GM19468 (cell line): ENCODE data around the gene ITPKA.

ENCODE experiments used
- ATAC-seq: cut with Tn5 transposase; IDR thresholded peaks from one replicate; pipeline ENCODE4 v1.9.1; 2021; ENCODE audit warnings: mild to moderate bottlenecking, moderate library complexity, moderate number of reproducible peaks; ENCODE audit not compliant: unreplicated experiment; ENCODE audit errors: extremely low read depth

ITPKA gene

GRCh38 chr15:41507820-41508290 is 14.2 kb downstream of the ITPKA start:
- ATAC-seq, result no peak

GRCh38 chr15:41510728-41511127 is 17.1 kb downstream of the ITPKA start:
- ATAC-seq, result no peak

GRCh38 chr15:41511331-41511898 is 17.7 kb downstream of the ITPKA start:
- ATAC-seq, result no peak

GRCh38 chr15:41511899-41512369 is 18.3 kb downstream of the ITPKA start:
- ATAC-seq, result no peak

- no peak for ATAC-seq
Measured at GRCh38 chr15:41512512-41512939, 18.9 kb downstream of the ITPKA start.

GRCh38 chr15:41512940-41513505 is 19.3 kb downstream of the ITPKA start:
- no peak for ATAC-seq

GRCh38 chr15:41513506-41514227 is 20.0 kb downstream of the ITPKA start, which contains the start of gene LTK:
Gene LTK (minus strand): TSS chr15:41513827. CDS start chr15:41513709, 118 bp downstream.
- ATAC-seq, result no peak

- no peak for ATAC-seq
Measured at GRCh38 chr15:41517895-41518449, 24.3 kb downstream of the ITPKA start.

GRCh38 chr15:41520636-41521035 is 27.0 kb downstream of the ITPKA start:
- ATAC-seq, result no peak

- ATAC-seq, result no peak
Measured at GRCh38 chr15:41521614-41522013, 27.9 kb downstream of the ITPKA start.

- no peak for ATAC-seq
Measured at GRCh38 chr15:41523097-41523496, 29.4 kb downstream of the ITPKA start.

- no peak for ATAC-seq
Measured at GRCh38 chr15:41530363-41530956, 36.8 kb downstream of the ITPKA start.

- no peak for ATAC-seq
Measured at GRCh38 chr15:41535544-41535943, 41.9 kb downstream of the ITPKA start.

GRCh38 chr15:41536866-41537265 is 43.2 kb downstream of the ITPKA start:
- no peak for ATAC-seq

- no peak for ATAC-seq
Measured at GRCh38 chr15:41543521-41543870, 49.8 kb downstream of the ITPKA start.

- ATAC-seq, result no peak
Measured at GRCh38 chr15:41544650-41545015, 51.0 kb downstream of the ITPKA start.

GRCh38 chr15:41545218-41545617 is 51.5 kb downstream of the ITPKA start:
- ATAC-seq, result no peak

GRCh38 chr15:41546851-41547786 is 53.4 kb downstream of the ITPKA start:
- no peak for ATAC-seq

- ATAC-seq, result no peak
Measured at GRCh38 chr15:41550066-41550775, 56.5 kb downstream of the ITPKA start.
